SKM-1 (cell line): Measurements from ENCODE around the gene PLA2G6.
"Not testable (repeated sequence)": the region's sequence is repeated elsewhere in the genome, so short reads cannot be mapped to it uniquely, and the experiment has no call there.

Experiments used
- DNase-seq: peaks from one replicate; lab custom pipeline; 2025; ENCODE audit not compliant: unreplicated experiment; lab: John Stamatoyannopoulos, UW

Gene PLA2G6

GRCh38 chr22:38191731-38192474 lies 10.3 kb upstream of the PLA2G6 start:
- DNase-seq, result no peak

- no peak for DNase-seq
These were observed 9.4 kb upstream of the PLA2G6 start for GRCh38 chr22:38191055-38191454.

- no peak for DNase-seq
These were observed 9.0 kb upstream of the PLA2G6 start for GRCh38 chr22:38190581-38190980.

GRCh38 chr22:38189104-38189503 lies 7.5 kb upstream of the PLA2G6 start:
- no peak for DNase-seq

- DNase-seq, result no peak
These were observed 6.0 kb upstream of the PLA2G6 start for GRCh38 chr22:38187413-38188212.

- DNase-seq, result no peak
These were observed 4.8 kb upstream of the PLA2G6 start for GRCh38 chr22:38186429-38186828.

GRCh38 chr22:38184788-38185187 lies 3.2 kb upstream of the PLA2G6 start:
- DNase-seq, result no peak

GRCh38 chr22:38180841-38181452 lies 683 bp downstream of the PLA2G6 start:
- no peak for DNase-seq

GRCh38 chr22:38178605-38178937 lies 3.1 kb downstream of the PLA2G6 start:
- not testable (repeated sequence) for DNase-seq

GRCh38 chr22:38177926-38178604 lies 3.6 kb downstream of the PLA2G6 start:
- no peak for DNase-seq

- DNase-seq, result not testable (repeated sequence)
These were observed 4.1 kb downstream of the PLA2G6 start for GRCh38 chr22:38177571-38177925.

- DNase-seq, result no peak
These were observed 4.6 kb downstream of the PLA2G6 start for GRCh38 chr22:38177044-38177443.

- peak; percentile 59 for DNase-seq
These were observed 5.4 kb downstream of the PLA2G6 start for GRCh38 chr22:38176170-38176741.

- no peak for DNase-seq
These were observed 6.2 kb downstream of the PLA2G6 start for GRCh38 chr22:38175206-38176118.

- DNase-seq, result no peak
These were observed 7.0 kb downstream of the PLA2G6 start for GRCh38 chr22:38174626-38175025.

GRCh38 chr22:38173641-38173906 lies 8.1 kb downstream of the PLA2G6 start:
- no peak for DNase-seq

- no peak for DNase-seq
These were observed 8.6 kb downstream of the PLA2G6 start for GRCh38 chr22:38172832-38173640.

GRCh38 chr22:38171927-38172831 lies 9.5 kb downstream of the PLA2G6 start:
- DNase-seq, result no peak

- no peak for DNase-seq
These were observed 11.2 kb downstream of the PLA2G6 start for GRCh38 chr22:38170469-38170868.
